Measurements from ENCODE around the gene LARP1.
A peak's percentile ranks its signal among the peaks of the same experiment; 100 is the strongest.

The LARP1 gene

DNA sequence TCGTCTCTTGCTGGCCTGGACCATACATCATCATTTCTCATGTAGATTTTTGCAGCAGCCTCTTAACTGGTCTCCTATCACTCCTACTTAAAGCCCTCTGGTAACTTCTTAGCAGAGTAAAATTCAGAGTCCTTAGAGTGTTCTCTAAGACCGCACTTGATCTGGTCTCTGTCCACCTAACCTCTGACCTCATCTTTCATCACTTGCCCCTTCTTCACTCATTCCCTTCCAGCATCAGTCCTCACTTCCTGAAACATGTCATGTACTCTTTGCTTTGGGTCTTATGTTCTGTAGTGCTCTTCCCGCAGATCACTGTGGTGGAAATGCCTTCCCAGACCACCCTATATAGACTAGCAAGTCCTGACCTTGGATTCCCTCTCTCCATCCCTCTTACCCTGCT lies 9.8 kb downstream of the LARP1 start:
- peak overlapping the region; percentile 32 for H3K27ac Mint-ChIP-seq
- H3K4me3 Mint-ChIP-seq: peak overlapping the region; percentile 25
- peaks cover 38% of the 10 kb centered on the region for H3K36me3 Mint-ChIP-seq (ENCODE audit: low read depth)
- H3K27me3 Mint-ChIP-seq: no peaks in the 10 kb centered on the region
- H3K9me3 Mint-ChIP-seq: no peaks in the 10 kb centered on the region
- peaks cover 88% of the 10 kb centered on the region for H3K4me1 Mint-ChIP-seq (ENCODE audit: low read depth)

DNA sequence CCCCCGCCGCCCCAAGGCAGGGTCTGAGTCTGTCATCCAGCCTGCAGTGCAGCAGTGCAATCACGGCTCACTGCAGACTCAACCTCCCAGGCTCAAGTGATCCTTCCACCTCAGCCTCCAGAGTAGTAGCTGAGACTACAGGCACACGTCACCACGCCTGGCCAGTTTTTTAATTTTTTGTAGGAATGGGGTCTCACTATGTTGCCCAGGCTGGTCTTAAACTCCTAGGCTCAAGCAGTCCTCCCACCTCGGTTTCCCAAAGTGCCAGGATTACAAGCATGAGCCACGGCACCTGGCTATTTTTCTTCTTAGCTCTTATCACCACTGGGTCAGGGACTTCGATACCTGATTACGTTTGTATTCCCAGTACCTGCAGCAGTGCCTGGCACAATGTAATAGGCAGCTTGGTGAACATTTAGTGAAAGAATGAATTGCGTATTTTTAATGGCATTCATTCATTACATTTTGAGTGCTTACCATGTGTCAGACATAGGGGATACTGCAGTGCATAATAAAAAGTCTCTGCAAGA lies 10.3 kb downstream of the LARP1 start:
- peak overlapping the region; percentile 32 for H3K27ac Mint-ChIP-seq
- H3K27me3 Mint-ChIP-seq: no peaks in the 10 kb centered on the region
- H3K4me3 Mint-ChIP-seq: peak overlapping the region; percentile 60
- H3K4me1 Mint-ChIP-seq (ENCODE audit: low read depth): peaks cover 88% of the 10 kb centered on the region
- H3K9me3 Mint-ChIP-seq: no peaks in the 10 kb centered on the region
- peaks cover 38% of the 10 kb centered on the region for H3K36me3 Mint-ChIP-seq (ENCODE audit: low read depth)

DNA sequence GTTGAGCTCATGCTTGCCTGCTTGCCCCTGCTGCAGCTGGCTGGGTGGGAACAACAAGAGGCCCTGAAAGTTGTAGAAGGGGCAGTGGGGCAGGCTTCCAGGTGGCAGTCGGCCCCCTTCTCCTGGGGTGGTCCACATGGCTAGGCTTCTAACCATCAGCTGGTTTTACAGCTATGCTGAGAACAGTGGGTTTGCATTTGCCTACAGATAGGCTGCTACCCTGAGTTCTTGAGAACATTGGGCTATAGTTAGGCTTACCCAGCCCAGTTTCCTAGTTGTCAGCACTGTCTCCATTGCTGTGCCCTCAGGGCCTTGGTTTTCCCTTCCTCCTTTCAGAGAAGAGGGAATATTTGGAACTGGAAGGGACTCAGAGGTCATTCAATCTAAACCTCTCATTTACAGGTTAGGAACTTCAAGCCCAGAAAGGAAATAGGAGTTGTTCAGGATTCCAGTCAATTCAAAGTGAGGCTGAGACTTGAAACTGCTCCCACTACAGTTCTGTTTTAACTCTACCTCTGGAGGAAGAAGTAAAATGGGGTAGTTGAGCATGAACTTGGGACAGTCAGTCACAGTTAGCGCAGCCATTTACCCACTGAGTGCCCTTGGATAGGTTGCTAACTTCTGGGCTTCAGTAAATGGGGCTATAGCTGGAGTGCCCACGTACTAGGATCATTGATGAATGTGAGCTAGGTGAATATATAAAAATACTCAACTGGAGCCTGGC lies 11.5 kb downstream of the LARP1 start:
- H3K4me3 Mint-ChIP-seq: peak overlapping the region; percentile 60
- no peaks in the 10 kb centered on the region for H3K9me3 Mint-ChIP-seq
- peaks cover 88% of the 10 kb centered on the region for H3K4me1 Mint-ChIP-seq (ENCODE audit: low read depth)
- peak overlapping the region; percentile 66 for H3K27ac Mint-ChIP-seq
- H3K36me3 Mint-ChIP-seq (ENCODE audit: low read depth): peaks cover 32% of the 10 kb centered on the region
- H3K27me3 Mint-ChIP-seq: no peaks in the 10 kb centered on the region

DNA sequence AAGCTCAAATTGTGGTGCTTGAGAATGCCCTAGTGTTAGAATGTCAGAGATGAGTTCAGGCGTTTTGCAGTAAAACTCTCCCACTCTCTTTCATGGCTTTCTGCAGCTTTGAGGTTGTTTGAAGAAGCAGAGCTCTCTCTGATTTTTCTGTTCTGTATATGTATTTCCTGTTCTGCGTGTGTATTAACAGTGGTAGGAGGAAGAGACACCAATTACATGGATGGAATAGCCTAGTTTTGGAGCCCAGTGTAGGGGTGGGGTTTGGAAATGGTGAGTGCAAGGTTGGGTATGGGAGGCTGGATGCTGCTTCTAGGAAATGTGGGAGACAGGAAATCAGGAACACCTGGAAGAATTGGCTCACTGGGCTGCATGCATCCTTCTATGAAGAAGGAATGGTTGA lies 12.4 kb downstream of the LARP1 start:
- Mint-ChIP-seq H3K9me3 (no peaks in the 10 kb centered on the region), H3K4me3 (no peak overlapping the region), H3K27me3 (no peaks in the 10 kb centered on the region), H3K4me1 (ENCODE audit: low read depth) (peaks cover 84% of the 10 kb centered on the region), H3K27ac (peak overlapping the region; percentile 24), H3K36me3 (ENCODE audit: low read depth) (peaks cover 30% of the 10 kb centered on the region)

DNA sequence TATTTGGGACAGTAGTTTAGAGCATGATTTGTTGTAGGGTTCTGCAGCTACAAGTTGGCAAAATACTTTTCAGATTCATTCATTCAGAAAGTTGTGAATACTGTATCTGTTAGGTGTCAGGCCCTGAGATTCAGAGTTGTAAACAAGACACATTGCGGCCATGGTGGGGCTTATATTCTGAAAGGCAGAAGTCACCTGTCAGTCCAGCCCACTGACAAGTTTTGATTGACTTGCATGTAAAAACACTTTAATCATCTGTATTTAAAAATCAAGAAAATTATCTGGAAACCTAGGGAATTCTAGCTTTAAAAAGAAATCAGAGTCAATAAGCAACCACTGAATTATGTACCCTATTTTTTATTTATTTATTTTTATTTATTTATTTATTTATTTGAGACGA lies 13.0 kb downstream of the LARP1 start:
- Mint-ChIP-seq H3K27me3 (no peaks in the 10 kb centered on the region), H3K4me3 (peak overlapping the region; percentile 30), H3K9me3 (no peaks in the 10 kb centered on the region), H3K36me3 (ENCODE audit: low read depth) (peaks cover 30% of the 10 kb centered on the region), H3K4me1 (ENCODE audit: low read depth) (peaks cover 85% of the 10 kb centered on the region), H3K27ac (peak overlapping the region; percentile 24)

DNA sequence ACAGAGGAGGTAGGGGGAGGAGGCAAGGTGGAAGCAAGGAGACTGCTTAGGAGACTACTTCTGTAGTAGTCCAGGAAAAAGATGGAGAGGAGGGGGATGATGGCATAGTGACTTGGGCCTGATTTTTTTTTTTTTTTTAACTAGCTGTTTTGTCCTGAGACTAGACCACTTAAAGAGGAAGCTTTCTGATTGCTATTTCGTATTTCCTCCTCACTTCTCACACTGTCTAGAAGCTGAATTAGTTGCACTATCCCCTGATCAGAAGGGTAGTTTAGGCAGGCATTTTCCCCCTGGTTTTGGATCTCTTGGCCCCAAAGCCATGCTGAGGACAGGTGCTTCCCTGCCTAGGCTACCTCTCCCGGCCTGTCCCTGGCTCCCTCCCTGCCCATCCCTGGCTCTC lies 14.9 kb downstream of the LARP1 start:
- H3K9me3 Mint-ChIP-seq: no peaks in the 10 kb centered on the region
- H3K4me3 Mint-ChIP-seq: no peak overlapping the region
- H3K4me1 Mint-ChIP-seq (ENCODE audit: low read depth): peaks cover 84% of the 10 kb centered on the region
- H3K36me3 Mint-ChIP-seq (ENCODE audit: low read depth): peaks cover 30% of the 10 kb centered on the region
- H3K27me3 Mint-ChIP-seq: no peaks in the 10 kb centered on the region
- peak overlapping the region; percentile 39 for H3K27ac Mint-ChIP-seq

DNA sequence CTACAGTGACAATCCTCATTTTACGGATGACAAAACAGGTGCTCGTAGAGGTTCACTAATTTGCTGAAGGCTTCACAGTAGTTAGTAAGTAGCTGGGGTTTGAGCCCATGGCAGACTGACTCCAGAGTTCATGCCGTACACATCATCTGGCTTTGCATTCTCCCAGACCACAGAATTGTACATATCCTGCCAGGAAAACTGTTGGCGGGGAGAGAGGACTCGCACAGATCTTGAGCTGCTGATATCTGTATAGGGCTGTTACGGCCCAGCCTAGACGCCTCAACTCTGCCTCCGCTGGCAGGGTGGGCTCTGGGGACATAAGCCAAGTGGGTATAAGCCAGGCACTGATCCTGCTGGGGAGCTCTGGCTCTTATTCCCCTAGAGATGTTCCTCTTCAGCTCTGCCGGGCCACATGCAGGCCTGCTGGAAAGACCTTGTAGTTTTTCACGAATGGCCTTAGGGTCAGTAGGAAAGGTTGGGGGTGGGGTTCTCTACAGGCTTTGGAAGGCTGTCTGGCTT lies 16.3 kb downstream of the LARP1 start:
- no peaks in the 10 kb centered on the region for H3K9me3 Mint-ChIP-seq
- peaks cover 22% of the 10 kb centered on the region for H3K36me3 Mint-ChIP-seq (ENCODE audit: low read depth)
- H3K27ac Mint-ChIP-seq: no peak overlapping the region
- H3K27me3 Mint-ChIP-seq: no peaks in the 10 kb centered on the region
- H3K4me3 Mint-ChIP-seq: no peak overlapping the region
- peaks cover 79% of the 10 kb centered on the region for H3K4me1 Mint-ChIP-seq (ENCODE audit: low read depth)

DNA sequence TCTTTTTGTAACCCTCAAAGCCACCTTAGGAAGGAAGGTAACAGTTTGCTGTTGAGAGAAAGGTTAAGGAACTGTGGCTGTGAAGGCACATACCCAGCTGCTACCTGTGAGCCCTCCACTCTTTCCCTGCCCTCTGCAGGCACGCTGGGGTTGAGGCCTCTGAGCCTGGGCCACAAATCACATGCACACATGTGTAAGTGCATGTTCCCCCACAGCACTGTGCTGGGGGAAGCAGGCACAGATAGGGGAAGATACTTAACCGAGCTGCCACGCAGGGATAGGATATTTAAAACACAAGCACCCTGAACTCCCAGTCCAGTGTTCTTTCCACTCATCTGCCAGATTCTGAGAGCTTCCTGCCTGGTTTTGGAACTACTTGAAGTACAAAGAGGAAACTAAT lies 18.1 kb downstream of the LARP1 start:
- Mint-ChIP-seq H3K27ac (peak overlapping the region; percentile 40), H3K4me1 (ENCODE audit: low read depth) (peaks cover 67% of the 10 kb centered on the region), H3K4me3 (no peak overlapping the region)

DNA sequence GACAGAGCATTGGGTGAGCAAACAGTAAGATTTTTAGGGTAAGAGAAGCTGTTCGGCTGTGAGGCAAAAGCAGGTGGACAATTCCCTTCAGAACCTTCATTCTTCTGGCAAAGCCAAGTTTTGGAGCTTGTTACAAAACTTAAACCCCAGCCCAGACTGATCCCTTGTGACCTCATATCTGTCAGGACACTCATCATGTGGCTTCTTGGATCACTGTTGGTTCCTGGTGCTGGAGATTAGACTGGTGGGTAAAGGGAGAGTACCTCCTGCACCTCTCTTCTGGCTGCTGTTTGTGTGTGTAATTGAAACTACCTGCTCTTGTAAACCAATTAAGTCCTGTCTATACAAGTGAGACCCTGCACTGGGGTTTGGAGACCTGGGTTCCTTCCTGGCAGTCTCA lies 21.0 kb downstream of the LARP1 start:
- H3K4me3 Mint-ChIP-seq: no peak overlapping the region
- no peaks in the 10 kb centered on the region for H3K9me3 Mint-ChIP-seq
- peaks cover 20% of the 10 kb centered on the region for H3K36me3 Mint-ChIP-seq (ENCODE audit: low read depth)
- H3K27me3 Mint-ChIP-seq: no peaks in the 10 kb centered on the region
- peaks cover 69% of the 10 kb centered on the region for H3K4me1 Mint-ChIP-seq (ENCODE audit: low read depth)
- H3K27ac Mint-ChIP-seq: no peak overlapping the region

More for the DNA sequence above, 18.1 kb downstream of the LARP1 start:
- Mint-ChIP-seq H3K27me3 (no peaks in the 10 kb centered on the region), H3K36me3 (ENCODE audit: low read depth) (peaks cover 10% of the 10 kb centered on the region), H3K9me3 (no peaks in the 10 kb centered on the region)

DNA sequence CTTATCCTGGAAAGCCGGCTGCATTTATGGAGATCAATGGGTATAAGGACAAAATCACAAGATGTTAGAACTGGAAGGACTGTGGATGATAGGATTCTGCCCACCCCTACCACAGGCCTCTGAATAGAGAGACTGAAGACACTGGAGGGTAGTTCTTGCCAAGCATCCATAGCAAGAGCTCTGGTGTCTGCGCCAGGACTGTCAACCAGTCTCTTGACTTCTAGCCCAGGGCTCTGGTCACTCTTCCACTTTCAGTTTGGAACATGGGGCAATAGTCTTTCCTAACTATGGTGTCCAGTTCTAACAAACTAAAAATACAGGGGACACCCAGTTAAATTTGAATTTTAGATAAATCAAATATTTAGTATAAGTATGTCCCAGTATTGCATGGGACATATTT lies 23.4 kb downstream of the LARP1 start:
- Mint-ChIP-seq H3K4me3 (no peak overlapping the region), H3K9me3 (no peaks in the 10 kb centered on the region), H3K4me1 (ENCODE audit: low read depth) (peaks cover 74% of the 10 kb centered on the region), H3K27me3 (no peaks in the 10 kb centered on the region), H3K27ac (no peak overlapping the region), H3K36me3 (ENCODE audit: low read depth) (peaks cover 21% of the 10 kb centered on the region)

DNA sequence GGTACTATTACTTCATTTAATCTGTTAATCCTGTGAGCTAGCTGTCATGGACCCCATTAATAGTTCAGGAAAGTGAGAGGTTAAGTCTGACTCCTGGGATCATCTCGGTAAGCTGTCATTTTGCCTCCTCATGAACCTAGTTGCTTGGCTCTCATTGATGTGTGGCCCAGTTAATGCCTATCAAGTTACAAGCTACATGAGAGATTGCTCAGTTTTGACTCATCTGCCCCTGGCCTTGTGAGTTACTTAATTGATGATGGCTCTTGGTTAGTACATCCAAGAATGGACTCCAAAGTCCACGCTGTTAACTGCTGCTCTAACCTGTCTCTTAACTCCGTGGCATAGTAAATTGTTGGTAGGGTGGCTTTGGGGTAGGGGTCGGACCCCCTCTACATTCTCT lies 23.9 kb downstream of the LARP1 start:
- Mint-ChIP-seq H3K4me3 (no peak overlapping the region), H3K36me3 (ENCODE audit: low read depth) (peaks cover 20% of the 10 kb centered on the region), H3K4me1 (ENCODE audit: low read depth) (peaks cover 78% of the 10 kb centered on the region), H3K27ac (peak overlapping the region; percentile 21), H3K27me3 (no peaks in the 10 kb centered on the region), H3K9me3 (no peaks in the 10 kb centered on the region)

DNA sequence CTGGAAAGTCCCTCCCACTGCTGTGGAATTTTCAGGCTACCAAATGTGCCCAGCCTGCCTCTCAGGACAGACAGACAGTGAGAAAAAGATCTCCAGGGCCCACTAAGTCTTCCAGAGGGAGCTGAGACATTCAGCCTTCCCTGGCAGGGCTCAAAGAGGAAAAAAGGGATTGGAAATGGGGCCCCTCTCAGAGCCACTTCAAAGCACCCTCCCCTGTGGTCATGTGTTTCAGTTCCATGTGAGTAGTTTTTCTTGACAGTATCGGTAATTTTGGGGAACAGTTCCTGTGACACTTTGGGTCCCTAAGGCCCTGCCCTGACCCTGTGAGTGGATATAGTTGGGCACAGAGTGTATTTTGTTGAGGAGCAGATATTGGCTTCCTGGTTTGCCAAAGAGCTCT lies 25.0 kb downstream of the LARP1 start:
- Mint-ChIP-seq H3K9me3 (no peaks in the 10 kb centered on the region), H3K27me3 (no peaks in the 10 kb centered on the region), H3K4me3 (no peak overlapping the region), H3K4me1 (ENCODE audit: low read depth) (peaks cover 81% of the 10 kb centered on the region), H3K27ac (peak overlapping the region; percentile 76), H3K36me3 (ENCODE audit: low read depth) (peaks cover 23% of the 10 kb centered on the region)

DNA sequence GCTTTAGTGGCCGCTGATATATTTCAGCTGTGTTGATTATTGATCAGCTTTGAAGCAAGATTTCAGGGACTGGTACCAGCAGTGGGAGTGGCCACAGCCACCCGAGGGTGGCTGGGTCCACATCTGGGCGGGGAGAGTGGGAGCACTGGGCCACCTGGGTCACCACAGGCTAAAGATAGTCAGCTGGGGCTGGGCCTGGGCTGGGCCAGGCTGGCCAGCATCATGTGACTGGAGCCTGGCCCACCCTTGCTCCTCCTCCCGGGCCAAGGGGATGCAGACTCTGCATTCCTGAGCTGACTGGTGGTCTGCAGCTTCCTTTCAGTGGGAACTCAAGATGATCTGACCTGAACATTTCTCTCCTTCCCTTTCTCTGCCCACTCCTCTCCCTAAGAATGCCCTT lies 27.1 kb downstream of the LARP1 start:
- peaks cover 25% of the 10 kb centered on the region for H3K36me3 Mint-ChIP-seq (ENCODE audit: low read depth)
- no peaks in the 10 kb centered on the region for H3K9me3 Mint-ChIP-seq
- H3K4me3 Mint-ChIP-seq: no peak overlapping the region
- peaks cover 88% of the 10 kb centered on the region for H3K4me1 Mint-ChIP-seq (ENCODE audit: low read depth)
- H3K27me3 Mint-ChIP-seq: no peaks in the 10 kb centered on the region
- H3K27ac Mint-ChIP-seq: no peak overlapping the region

DNA sequence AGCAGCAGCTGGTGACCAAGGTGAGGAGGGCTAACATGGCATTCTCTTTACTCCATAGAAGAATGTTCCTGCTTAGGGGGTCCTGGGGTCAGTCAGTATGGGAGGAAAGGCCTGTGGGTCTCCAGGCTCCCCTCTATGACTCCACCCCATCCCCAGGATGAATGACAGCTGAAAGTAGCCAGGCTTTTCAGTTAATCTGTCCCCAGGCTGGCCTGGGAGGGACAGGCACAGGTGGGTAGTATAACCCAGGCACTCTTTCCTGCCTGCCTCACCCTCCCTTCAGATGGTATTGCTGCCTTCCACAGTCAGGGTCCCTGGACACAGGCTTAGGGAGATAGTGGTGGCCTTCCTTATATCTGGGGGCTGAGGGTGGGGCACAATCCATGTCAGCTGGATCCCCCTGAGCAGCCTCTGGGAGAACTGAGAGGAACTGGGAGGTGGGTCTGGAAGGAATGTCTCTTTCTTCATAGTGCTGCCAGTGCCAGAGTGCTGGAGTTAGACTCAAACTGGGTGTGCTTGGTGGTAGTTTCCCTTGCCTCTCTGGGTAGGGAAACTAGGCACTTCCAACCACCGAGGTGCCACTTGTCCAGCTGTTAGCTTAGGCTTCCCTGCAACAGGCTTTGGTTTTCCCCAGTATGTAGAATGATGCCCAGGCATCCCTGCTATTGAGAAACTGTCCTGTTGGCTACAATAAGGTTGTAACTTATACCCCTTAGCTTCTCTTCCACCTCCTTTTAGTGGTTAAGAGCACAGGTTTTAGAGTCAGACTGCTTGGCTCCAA lies 27.8 kb downstream of the LARP1 start:
- Mint-ChIP-seq H3K4me1 (ENCODE audit: low read depth) (peaks cover 94% of the 10 kb centered on the region), H3K9me3 (no peaks in the 10 kb centered on the region), H3K27ac (peak overlapping the region; percentile 48), H3K36me3 (ENCODE audit: low read depth) (peaks cover 29% of the 10 kb centered on the region), H3K27me3 (no peaks in the 10 kb centered on the region), H3K4me3 (no peak overlapping the region)

DNA sequence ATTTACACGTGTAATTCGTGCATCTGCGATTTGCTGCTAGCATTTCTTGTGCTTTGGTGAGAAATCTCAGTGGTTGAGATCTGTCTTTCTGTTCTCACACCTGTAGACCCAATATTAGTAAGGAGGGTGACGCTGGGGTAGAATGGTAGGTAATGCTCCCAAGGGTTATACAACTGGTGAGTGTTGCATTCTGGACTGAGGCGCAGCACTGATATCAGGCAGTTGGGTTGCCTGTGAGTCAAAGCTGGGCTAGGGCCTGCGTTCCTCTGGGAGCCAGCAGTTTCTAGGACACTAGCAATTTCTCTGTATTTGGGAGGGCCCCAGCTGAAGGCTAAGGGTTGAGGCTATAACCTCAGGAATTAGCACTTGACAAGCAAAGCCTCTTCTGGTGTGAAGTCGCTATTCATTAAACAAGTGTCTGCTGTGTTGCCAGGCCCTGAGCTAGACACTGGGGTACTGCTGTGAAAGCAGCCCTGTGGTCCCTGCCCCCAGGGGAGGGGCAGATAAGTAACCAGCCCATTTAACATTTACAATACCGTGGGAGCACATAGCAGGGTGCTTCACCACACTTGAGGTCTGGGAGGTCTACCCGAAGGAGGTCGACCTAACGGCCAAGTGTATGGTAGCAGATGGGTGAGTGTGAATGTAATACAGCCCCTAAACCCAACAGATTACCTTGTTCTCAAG lies 28.7 kb downstream of the LARP1 start:
- Mint-ChIP-seq H3K27ac (peak overlapping the region; percentile 78), H3K4me1 (ENCODE audit: low read depth) (peaks cover 94% of the 10 kb centered on the region), H3K4me3 (no peak overlapping the region), H3K27me3 (no peaks in the 10 kb centered on the region), H3K36me3 (ENCODE audit: low read depth) (peaks cover 34% of the 10 kb centered on the region), H3K9me3 (no peaks in the 10 kb centered on the region)

All from stimulated activated naive CD8-positive, alpha-beta T cell treated with anti-CD3 and anti-CD28 coated beads, Interleukin-15, Interleukin-2, amounts not matched to agents 100 ng/mL and 50 ng/mL, for 24 hours (primary cell).